GM10266 (cell line): ENCODE results near the gene UBE2G2.
"Not testable (repeated sequence)": the region's sequence is repeated elsewhere in the genome, so short reads cannot be mapped to it uniquely, and the experiment has no call there.

Source experiments
- DNase-seq: peaks from one replicate; pipeline ENCODE4 v3.0.0; 2012; ENCODE audit errors: extremely low spot score
- TF ChIP-seq, protein P1 (sequence below): IDR thresholded peaks from 2 replicates; pipeline ENCODE4 v1.5.1; 2012; ENCODE audit warnings: mild to moderate bottlenecking, low read depth; ENCODE audit not compliant: control insufficient read depth, insufficient read depth; ENCODE audit errors: missing control alignments

UBE2G2 gene

DNA sequence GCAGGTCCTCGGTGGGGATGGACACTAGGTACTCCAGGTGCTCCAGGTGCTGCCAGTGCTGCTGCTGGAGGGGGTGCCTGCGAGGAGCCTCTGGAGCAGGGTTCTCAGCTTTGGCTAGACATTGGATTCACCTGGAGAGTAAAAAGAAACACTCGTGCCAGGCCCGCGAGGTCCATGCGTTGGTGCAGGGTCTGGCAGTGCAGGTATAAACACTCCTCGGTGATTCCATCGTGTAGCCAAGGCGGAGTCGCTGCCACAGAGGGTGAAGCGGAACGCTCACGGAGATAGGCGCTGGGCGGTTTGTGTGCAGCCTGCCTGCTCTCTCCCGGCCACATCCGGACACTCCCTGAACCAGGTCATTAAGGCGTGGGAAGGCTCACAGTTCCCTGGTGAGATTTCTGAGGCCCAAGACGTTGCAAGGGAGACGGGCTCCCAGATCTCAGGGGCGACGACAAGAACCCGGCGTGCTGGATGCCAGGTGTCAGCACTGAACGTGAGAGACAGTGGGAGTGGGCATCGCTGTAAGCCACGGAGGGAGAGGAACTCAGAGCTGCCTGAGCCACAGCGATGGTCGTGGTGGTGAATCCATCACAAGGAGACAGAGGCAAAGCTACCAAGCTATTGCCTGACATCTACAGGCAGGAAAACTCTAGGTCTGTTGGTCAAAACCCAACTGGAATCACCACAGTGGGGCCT, 33.5 kb upstream of the UBE2G2 start:
- TF ChIP-seq, protein P1, sequence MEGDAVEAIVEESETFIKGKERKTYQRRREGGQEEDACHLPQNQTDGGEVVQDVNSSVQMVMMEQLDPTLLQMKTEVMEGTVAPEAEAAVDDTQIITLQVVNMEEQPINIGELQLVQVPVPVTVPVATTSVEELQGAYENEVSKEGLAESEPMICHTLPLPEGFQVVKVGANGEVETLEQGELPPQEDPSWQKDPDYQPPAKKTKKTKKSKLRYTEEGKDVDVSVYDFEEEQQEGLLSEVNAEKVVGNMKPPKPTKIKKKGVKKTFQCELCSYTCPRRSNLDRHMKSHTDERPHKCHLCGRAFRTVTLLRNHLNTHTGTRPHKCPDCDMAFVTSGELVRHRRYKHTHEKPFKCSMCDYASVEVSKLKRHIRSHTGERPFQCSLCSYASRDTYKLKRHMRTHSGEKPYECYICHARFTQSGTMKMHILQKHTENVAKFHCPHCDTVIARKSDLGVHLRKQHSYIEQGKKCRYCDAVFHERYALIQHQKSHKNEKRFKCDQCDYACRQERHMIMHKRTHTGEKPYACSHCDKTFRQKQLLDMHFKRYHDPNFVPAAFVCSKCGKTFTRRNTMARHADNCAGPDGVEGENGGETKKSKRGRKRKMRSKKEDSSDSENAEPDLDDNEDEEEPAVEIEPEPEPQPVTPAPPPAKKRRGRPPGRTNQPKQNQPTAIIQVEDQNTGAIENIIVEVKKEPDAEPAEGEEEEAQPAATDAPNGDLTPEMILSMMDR: no peak
- DNase-seq: no peak

DNA sequence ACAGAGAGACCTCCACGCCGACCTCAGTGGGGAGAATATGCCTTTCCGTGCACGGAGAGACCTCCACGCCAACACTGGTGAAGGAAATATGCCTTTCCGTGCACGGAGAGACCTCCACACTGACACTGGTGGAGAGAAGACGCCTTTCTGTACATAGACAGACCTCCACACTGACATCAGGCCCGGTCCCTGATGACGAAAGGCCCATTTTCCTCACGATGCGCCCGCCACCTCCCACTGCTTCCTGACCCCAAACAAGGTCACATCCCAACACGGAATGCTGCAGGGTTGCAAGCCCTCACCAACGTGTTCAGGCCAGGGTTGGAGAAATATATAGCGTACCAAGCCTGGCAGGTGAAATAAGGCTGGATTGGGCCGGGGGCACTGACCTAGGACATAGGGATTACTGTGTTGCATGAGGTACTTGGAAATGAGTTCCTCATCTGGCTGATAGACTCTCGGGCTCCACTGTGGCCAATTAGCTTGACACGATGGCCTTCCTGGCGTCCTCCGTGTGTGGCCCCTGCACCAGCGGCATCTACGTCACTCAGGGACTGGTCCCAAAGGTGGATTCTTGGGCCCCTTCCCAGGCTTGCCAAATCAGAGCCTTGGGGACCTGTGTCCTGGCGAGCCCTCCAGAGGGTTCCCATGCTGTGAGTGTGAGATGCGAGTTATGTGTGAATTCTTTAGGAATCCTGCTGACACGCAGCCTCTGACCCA, 32.8 kb upstream of the UBE2G2 start:
- no peak for DNase-seq
- TF ChIP-seq, protein P1: no peak

DNA sequence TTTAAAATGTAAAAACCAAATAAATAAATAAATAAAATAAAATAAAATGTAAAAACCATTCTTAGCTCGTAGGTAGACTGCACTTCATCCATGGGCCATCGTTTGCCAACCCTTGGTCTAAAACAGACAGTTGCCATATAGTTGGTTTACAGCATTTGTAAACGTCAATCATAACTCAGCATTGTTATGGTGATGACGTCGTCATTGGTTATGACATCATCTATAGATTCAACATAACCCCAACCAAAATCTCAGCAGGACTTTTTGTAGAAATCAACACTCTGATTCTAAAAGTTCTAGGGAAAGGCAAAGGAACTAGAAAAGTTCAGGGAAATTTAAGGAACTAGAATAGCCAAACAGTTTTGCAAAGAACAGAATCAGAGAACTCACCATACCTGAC, 32.0 kb upstream of the UBE2G2 start:
- no peak for DNase-seq
- TF ChIP-seq, protein P1: no peak

DNA sequence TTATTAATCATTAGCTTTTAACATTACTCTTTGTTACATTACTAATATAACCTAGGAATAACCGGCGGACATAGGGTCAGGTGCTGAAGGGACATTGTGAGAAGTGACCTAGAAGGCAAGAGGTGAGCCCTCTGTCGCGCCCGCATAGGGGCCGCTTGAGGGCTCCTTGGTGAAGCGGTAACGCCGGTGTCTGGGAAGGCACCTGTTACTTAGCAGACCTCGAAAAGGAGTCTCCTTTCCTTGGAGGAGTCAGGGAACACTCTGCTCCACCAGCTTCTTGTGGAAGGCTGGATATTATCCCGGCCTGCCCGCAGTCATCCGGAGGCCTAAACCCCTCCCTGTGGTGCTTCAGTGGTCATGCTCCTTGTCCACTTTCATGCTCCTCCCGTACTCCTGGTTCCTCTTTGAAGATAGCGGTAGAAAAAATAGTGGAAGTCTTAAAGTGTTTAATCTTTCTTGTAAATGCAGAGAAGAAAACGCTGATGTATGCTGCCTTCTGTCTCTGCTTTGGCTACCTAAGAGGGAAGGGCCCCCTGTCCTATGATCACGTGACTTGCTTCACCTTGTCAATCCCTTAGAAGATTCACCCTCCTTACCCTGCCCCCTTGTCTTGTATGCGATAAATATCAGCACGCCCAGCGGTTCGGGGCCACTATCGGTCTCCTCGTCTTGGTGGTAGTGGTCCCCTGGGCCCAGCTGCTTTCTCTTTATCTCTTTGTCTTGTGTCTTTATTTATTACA, 31.1 kb upstream of the UBE2G2 start:
- DNase-seq: not testable (repeated sequence)

DNA sequence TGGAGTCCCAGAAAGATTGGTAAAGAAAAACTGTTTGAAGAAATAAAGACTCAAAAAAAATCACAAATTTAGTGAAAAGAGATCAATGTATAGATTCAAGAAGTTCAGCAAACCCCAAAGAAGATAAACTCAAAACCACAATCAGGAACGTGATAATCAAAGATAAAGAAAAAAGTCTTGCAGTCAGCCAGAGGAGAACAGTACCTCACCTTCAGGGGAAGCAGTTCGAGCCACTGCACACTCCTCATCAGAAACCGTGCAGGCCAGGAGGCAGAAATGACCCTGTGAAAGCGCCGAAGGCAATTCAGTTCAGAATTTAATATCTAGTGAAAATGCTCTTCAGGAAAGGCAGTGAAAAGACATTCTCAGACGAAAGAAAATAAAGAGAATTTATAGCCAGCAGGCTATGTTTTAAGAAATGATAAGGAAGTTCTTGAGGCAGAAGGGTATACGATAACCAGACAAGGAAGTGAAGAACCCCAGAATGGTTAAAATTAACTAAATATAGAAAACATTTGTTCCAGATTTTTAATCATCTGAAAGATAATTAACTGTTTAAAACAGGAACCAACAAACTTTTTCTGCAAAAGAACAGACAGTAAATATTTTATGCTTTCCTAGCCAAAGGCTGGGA, 29.7 kb upstream of the UBE2G2 start:
- no peak for DNase-seq
- TF ChIP-seq, protein P1: no peak

DNA sequence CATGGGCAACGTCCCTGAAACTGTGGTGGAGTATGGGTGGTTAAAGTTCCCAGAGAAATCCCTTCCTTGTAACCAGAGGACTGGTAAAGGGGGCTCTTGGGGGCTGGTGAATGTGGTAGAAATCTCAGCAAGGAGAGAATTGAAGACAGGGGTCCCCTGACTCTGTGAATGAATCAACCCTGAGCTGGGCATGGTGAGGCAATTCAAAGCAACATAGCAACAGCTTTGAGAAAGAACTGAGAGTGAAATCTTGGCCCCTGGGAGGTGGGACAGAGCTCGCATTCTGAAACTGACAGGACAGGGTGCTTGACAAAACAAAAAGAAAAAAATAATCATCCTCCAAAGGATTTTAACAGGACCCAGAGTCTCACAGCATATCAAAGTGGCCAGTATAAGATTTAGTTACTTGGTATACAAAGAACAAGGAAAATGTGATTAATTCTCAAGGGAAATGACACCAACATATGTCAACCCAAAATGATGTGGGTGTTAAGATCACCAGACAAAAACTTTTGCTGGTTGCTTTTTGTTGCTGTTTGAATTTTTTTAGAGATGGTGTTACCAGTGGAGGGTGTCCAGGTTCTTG, 28.0 kb upstream of the UBE2G2 start:
- TF ChIP-seq, protein P1: no peak
- no peak for DNase-seq

DNA sequence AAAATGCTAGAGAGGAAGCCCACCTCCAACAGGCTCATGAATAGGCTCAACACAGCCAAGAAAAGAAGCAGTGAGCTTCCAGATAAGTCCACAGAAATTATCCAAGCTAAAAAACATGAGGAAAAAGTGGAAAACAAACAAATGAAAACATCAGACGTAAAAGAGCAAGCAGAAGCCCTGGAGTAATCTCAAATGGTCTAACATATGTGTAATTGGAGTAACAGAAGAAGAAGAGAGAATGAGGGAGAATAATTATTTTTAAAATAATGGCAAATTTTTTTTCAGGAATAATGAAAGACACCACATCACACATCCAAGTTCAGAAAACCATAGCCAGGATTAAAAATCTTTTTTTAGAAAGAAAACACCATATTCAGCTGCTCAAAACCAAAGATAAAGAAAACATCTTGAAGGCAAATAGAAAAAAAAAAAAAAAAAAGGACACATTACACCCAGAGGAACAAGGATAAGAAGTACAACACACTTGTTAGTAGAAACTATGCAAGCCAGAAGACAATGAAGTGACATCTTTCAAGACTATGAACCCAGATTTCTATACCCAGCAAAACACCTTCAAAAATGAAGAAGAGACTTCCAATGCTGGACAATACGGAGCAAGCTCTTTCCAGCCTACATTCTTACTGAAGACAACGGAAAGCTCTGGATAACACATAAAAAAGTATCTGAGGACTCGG, 26.9 kb upstream of the UBE2G2 start:
- TF ChIP-seq, protein P1: no peak
- no peak for DNase-seq
